GM15510 (cell line): ENCODE results near the gene MICALL1.

Experiments
- POLR2A ChIP-seq: IDR thresholded peaks from 3 replicates; pipeline ENCODE4 v1.6.1; 2011; ENCODE audit warnings: borderline replicate concordance; ENCODE audit not compliant: insufficient read length; ENCODE audit errors: extremely low read depth

MICALL1 gene

GRCh38 chr22:37917874-37918548, 11.9 kb downstream of the MICALL1 start:
- TF ChIP-seq POLR2A, result no peak

- no peak for TF ChIP-seq POLR2A
These were observed 12.6 kb downstream of the MICALL1 start for GRCh38 chr22:37918580-37919270.

- TF ChIP-seq POLR2A, result no peak
These were observed 14.0 kb downstream of the MICALL1 start for GRCh38 chr22:37920126-37920525.

GRCh38 chr22:37922191-37922590, 16.1 kb downstream of the MICALL1 start:
- TF ChIP-seq POLR2A, result no peak

GRCh38 chr22:37923927-37924326, 17.8 kb downstream of the MICALL1 start:
- no peak for TF ChIP-seq POLR2A

- TF ChIP-seq POLR2A, result no peak
These were observed 18.4 kb downstream of the MICALL1 start for GRCh38 chr22:37924386-37925065.

- no peak for TF ChIP-seq POLR2A
These were observed 19.2 kb downstream of the MICALL1 start for GRCh38 chr22:37925330-37925729.

GRCh38 chr22:37925767-37926166, 19.7 kb downstream of the MICALL1 start:
- no peak for TF ChIP-seq POLR2A

- TF ChIP-seq POLR2A, result no peak
These were observed 20.3 kb downstream of the MICALL1 start for GRCh38 chr22:37926358-37926757.

- TF ChIP-seq POLR2A, result no peak
These were observed 20.9 kb downstream of the MICALL1 start for GRCh38 chr22:37926771-37927636.

- no peak for TF ChIP-seq POLR2A
These were observed 21.5 kb downstream of the MICALL1 start for GRCh38 chr22:37927637-37927936.

- TF ChIP-seq POLR2A, result no peak
These were observed 23.3 kb downstream of the MICALL1 start for GRCh38 chr22:37929390-37929789.

- no peak for TF ChIP-seq POLR2A
These were observed 24.3 kb downstream of the MICALL1 start for GRCh38 chr22:37930270-37930951.

- no peak for TF ChIP-seq POLR2A
These were observed 24.9 kb downstream of the MICALL1 start for GRCh38 chr22:37930952-37931440.
